Panc1 (cell line): ENCODE data around the gene TOX3. TPM values are rescaled to one million over a fixed set of nuclear protein-coding genes. Genes with fewer than 3 reads are reported as not detected.

Experiments used
- ATAC-seq: fragments of 200-7000 bp; cut with Tn5 transposase; 2 replicates; pipeline ENCODE4 v1.9.1; 2020; ENCODE audit warnings: mild to moderate bottlenecking, moderate library complexity
- BruUV-seq: library from RNA; stranded (reverse); fragments of 400-500 nt; replicated peaks from 2 replicates; lab custom pipeline; 2021; lab: Mats Ljungman, UMichigan
- CTCF ChIA-PET: fragments of 300-600 bp; sonication (Branson Sonifier 250); formaldehyde crosslinking; loops from one replicate; lab custom pipeline; 2022; ENCODE audit warnings: antibody characterized with exemption; lab: Charles Lee
- POLR2A ChIA-PET: fragments of 300-600 bp; sonication (Branson Sonifier 250); formaldehyde crosslinking; loops from one replicate; lab custom pipeline; 2022; ENCODE audit warnings: antibody characterized with exemption; lab: Charles Lee
- DNase-seq: peaks from one replicate; pipeline ENCODE4 v3.0.0-alpha.2; 2010; ENCODE audit warnings: low read depth, low spot score
- H3K27ac ChIP-seq: 2 replicates; pipeline ENCODE4 v1.5.1; 2011; ENCODE audit warnings: mild to moderate bottlenecking, low read length, inconsistent platforms
- H3K27me3 ChIP-seq: fragments of 200-500 bp; sonication (Bioruptor generic); 2 replicates; pipeline ENCODE4 v1.6.0; 2014; ENCODE audit warnings: low read length, inconsistent platforms; ENCODE audit not compliant: control insufficient read depth, insufficient read depth
- H3K36me3 ChIP-seq: fragments of 200-500 bp; sonication (Bioruptor generic); 2 replicates; pipeline ENCODE4 v1.5.1; 2014; ENCODE audit warnings: inconsistent platforms, mild to moderate bottlenecking, low read length, moderate library complexity; ENCODE audit not compliant: control insufficient read depth, insufficient read depth
- H3K4me1 ChIP-seq: 2 replicates; pipeline ENCODE4 v1.5.1; 2011; ENCODE audit warnings: inconsistent platforms, mild to moderate bottlenecking, low read length, moderate library complexity; ENCODE audit not compliant: control insufficient read depth, insufficient read depth
- H3K4me3 ChIP-seq, 2 experiments: 2 replicates each; pipeline ENCODE4 v1.5.1; 2011 to 2012; ENCODE audit warnings: low read depth in 2 of 2, low read length in 2 of 2, mild to moderate bottlenecking in 2 of 2, inconsistent platforms in 1 of 2, moderate library complexity in 1 of 2
- H3K9me3 ChIP-seq: fragments of 200-500 bp; sonication (Bioruptor generic); 2 replicates; pipeline ENCODE4 v1.5.1; 2014; ENCODE audit warnings: low read depth, mild to moderate bottlenecking, inconsistent platforms, low read length, moderate library complexity; ENCODE audit not compliant: control insufficient read depth, insufficient read depth
- POLR2AphosphoS5 ChIP-seq: IDR thresholded peaks from 2 replicates; pipeline ENCODE4 v1.6.1; 2012; ENCODE audit warnings: mild to moderate bottlenecking, low read depth, low read length, moderate library complexity
- SIN3A ChIP-seq: IDR thresholded peaks from 2 replicates; pipeline ENCODE4 v1.6.1; 2012; ENCODE audit warnings: low read depth, mild to moderate bottlenecking, low read length, moderate library complexity, borderline replicate concordance; ENCODE audit not compliant: insufficient read depth
- TCF7L2 ChIP-seq: IDR thresholded peaks from 2 replicates; pipeline ENCODE4 v1.6.1; 2011; ENCODE audit warnings: mild to moderate bottlenecking, low read depth, low read length, inconsistent platforms
- in situ Hi-C: cut with HindIII; loops from 2 replicates; pipeline ENCODE4 v1.10.0; 2016; ENCODE audit warnings: low sequenced_read_pairs, low pct_unique_long_range_greater_than_20kb
- intact Hi-C: fragments of 100-400 bp; cut with micrococcal nuclease; formaldehyde crosslinking; loops from one replicate; pipeline ENCODE4 v1.10.0; 2022; ENCODE audit not compliant: unreplicated experiment
- total RNA-seq: library from RNA; stranded (reverse); gene quantifications from one replicate; pipeline ENCODE4 v1.2.1, GENCODE V29; 2021; ENCODE audit not compliant: unreplicated experiment
- TF ChIP-seq, protein P1 (sequence below), 2 experiments: IDR thresholded peaks; 2 replicates each; pipeline ENCODE4 v1.6.1; 2011 to 2012; ENCODE audit warnings: low read depth in 2 of 2, control low read depth in 1 of 2, low read length in 1 of 2, mild to moderate bottlenecking in 1 of 2, moderate library complexity in 1 of 2; ENCODE audit not compliant: insufficient read depth in 1 of 2
- TF ChIP-seq, protein P2 (sequence below): fragments of 450-650 bp; IDR thresholded peaks from 2 replicates; pipeline ENCODE4 v1.5.1; 2017; ENCODE audit warnings: mild to moderate bottlenecking

Gene TOX3
- total RNA-seq, 1 experiment from 2014 or later, result 3.4 TPM

DNA sequence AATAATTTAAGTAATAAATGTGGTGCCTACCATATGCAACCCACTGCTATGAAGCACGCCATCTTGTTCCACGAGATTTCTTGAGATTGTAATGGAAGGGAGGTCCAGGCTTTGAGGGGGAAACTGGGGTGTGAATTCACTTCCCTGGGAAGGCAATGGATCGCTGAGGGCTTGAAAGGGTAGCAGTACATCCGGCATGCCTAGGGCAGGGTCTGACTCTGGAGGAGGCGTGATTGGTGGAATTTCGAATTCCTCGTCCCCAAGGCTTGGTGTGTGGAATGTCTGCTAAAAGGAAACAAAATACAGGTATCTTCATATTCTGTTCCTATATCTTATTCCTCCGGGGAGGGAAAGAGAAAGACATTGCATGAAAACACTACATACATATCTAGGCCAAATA lies 83.0 kb downstream of the TOX3 start:
- no peak overlapping the region for H3K4me3 ChIP-seq
- no peak for ATAC-seq
- ChIA-PET POLR2A (no interaction called here), CTCF (no interaction called here)
- intact Hi-C loops, result no loop called here
- H3K4me1 ChIP-seq, result no peaks in the 10 kb centered on the region
- no peaks in the 10 kb centered on the region for H3K27me3 ChIP-seq
- in situ Hi-C loops, result no loop called here
- TF ChIP-seq, protein P1, sequence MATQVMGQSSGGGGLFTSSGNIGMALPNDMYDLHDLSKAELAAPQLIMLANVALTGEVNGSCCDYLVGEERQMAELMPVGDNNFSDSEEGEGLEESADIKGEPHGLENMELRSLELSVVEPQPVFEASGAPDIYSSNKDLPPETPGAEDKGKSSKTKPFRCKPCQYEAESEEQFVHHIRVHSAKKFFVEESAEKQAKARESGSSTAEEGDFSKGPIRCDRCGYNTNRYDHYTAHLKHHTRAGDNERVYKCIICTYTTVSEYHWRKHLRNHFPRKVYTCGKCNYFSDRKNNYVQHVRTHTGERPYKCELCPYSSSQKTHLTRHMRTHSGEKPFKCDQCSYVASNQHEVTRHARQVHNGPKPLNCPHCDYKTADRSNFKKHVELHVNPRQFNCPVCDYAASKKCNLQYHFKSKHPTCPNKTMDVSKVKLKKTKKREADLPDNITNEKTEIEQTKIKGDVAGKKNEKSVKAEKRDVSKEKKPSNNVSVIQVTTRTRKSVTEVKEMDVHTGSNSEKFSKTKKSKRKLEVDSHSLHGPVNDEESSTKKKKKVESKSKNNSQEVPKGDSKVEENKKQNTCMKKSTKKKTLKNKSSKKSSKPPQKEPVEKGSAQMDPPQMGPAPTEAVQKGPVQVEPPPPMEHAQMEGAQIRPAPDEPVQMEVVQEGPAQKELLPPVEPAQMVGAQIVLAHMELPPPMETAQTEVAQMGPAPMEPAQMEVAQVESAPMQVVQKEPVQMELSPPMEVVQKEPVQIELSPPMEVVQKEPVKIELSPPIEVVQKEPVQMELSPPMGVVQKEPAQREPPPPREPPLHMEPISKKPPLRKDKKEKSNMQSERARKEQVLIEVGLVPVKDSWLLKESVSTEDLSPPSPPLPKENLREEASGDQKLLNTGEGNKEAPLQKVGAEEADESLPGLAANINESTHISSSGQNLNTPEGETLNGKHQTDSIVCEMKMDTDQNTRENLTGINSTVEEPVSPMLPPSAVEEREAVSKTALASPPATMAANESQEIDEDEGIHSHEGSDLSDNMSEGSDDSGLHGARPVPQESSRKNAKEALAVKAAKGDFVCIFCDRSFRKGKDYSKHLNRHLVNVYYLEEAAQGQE (IDR thresholded peaks at IDR 0.05; ENCODE audit: insufficient read depth in 1 of 2, low read depth in 2 of 2, low read length in 1 of 2), result no peak
- TF ChIP-seq SIN3A, result no peak
- no peak for TF ChIP-seq POLR2AphosphoS5
- TF ChIP-seq TCF7L2, result no peak
- TF ChIP-seq, protein P2, sequence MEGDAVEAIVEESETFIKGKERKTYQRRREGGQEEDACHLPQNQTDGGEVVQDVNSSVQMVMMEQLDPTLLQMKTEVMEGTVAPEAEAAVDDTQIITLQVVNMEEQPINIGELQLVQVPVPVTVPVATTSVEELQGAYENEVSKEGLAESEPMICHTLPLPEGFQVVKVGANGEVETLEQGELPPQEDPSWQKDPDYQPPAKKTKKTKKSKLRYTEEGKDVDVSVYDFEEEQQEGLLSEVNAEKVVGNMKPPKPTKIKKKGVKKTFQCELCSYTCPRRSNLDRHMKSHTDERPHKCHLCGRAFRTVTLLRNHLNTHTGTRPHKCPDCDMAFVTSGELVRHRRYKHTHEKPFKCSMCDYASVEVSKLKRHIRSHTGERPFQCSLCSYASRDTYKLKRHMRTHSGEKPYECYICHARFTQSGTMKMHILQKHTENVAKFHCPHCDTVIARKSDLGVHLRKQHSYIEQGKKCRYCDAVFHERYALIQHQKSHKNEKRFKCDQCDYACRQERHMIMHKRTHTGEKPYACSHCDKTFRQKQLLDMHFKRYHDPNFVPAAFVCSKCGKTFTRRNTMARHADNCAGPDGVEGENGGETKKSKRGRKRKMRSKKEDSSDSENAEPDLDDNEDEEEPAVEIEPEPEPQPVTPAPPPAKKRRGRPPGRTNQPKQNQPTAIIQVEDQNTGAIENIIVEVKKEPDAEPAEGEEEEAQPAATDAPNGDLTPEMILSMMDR, result no peak
- DNase-seq, result no peak
- H3K36me3 ChIP-seq, result no peaks in the 10 kb centered on the region
- no TSS peak for BruUV-seq
- H3K27ac ChIP-seq, result no peak overlapping the region
- H3K9me3 ChIP-seq, result no peaks in the 10 kb centered on the region

DNA sequence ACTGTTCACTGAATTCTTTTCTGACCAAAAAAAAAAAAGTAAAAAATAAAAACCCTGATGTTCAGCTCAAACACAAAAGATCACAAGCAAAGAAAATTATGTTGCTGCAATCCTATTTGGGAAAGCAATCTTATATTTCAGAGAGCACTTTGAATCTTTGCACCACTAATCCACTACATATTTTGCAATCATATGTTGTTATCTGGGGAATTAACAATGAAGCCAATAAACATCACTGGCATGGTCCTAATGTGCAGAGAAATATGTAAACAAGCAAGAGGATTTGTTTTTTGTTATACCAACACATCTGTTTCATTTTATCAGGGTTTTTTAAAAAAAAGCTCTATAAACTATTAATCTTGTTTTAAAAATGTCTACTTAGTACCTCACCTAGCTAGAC lies 84.1 kb downstream of the TOX3 start:
- in situ Hi-C loops, result no loop called here
- no peak for DNase-seq
- intact Hi-C loops, result no loop called here
- no peak for ATAC-seq
- no peaks in the 10 kb centered on the region for H3K27me3 ChIP-seq
- ChIA-PET CTCF (no interaction called here), POLR2A (no interaction called here)
- BruUV-seq, result no TSS peak
- no peak overlapping the region for H3K4me3 ChIP-seq
- no peaks in the 10 kb centered on the region for H3K9me3 ChIP-seq
- no peaks in the 10 kb centered on the region for H3K4me1 ChIP-seq
- TF ChIP-seq TCF7L2, result no peak
- TF ChIP-seq POLR2AphosphoS5, result no peak
- TF ChIP-seq, protein P1 (IDR thresholded peaks at IDR 0.05; ENCODE audit: insufficient read depth in 1 of 2, low read depth in 2 of 2, low read length in 1 of 2), result no peak
- no peak for TF ChIP-seq SIN3A
- TF ChIP-seq, protein P2, result no peak
- no peaks in the 10 kb centered on the region for H3K36me3 ChIP-seq
- H3K27ac ChIP-seq, result no peak overlapping the region
